Tibial nerve (tissue), 4 donors: ENCODE measurements around the gene IGFBP6. TPM values are rescaled to one million over a fixed set of nuclear protein-coding genes. Genes with fewer than 3 reads are reported as not detected.

Experiments
- DNase-seq, 2 donors: peaks; one replicate each; pipeline ENCODE4 v3.0.0-alpha.2; 2019; ENCODE audit warnings: low spot score in 2 of 2
- H3K27ac ChIP-seq, 4 donors: fragments of 200-600 bp; sonication (generic) in 3 of 4; one replicate each; pipeline ENCODE4 v1.5.1; 2017 to 2019; ENCODE audit warnings: mild to moderate bottlenecking in 1 of 4
- H3K27me3 ChIP-seq, 2 donors: fragments of 200-600 bp; sonication (generic) in 1 of 2; one replicate each; pipeline versions ENCODE4 v1.5.1 to v1.6.0; 2017 to 2019
- H3K36me3 ChIP-seq, 3 donors: fragments of 200-600 bp; sonication (generic); one replicate each; pipeline ENCODE4 v1.5.1; 2018 to 2019
- H3K4me1 ChIP-seq, 4 donors: fragments of 200-600 bp; sonication (generic) in 3 of 4; one replicate each; pipeline ENCODE4 v1.5.1; 2017 to 2019
- H3K4me3 ChIP-seq, 4 donors: fragments of 200-600 bp; sonication (generic) in 3 of 4; one replicate each; pipeline ENCODE4 v1.5.1; 2017 to 2019; ENCODE audit warnings: mild to moderate bottlenecking in 1 of 4, moderate library complexity in 1 of 4
- H3K9me3 ChIP-seq, 4 donors: fragments of 200-600 bp; sonication (generic) in 3 of 4; one replicate each; pipeline ENCODE4 v1.5.1; 2017 to 2019
- EP300 ChIP-seq, 2 donors: sonication (generic); formaldehyde crosslinking; IDR thresholded peaks; one replicate each; pipeline ENCODE4 v1.6.1; 2017; ENCODE audit warnings: antibody characterized with exemption in 2 of 2, mild to moderate bottlenecking in 1 of 2
- POLR2A ChIP-seq, 2 donors: fragments of 450-650 bp; IDR thresholded peaks; one replicate each; pipeline ENCODE4 v1.6.1; 2017; ENCODE audit warnings: antibody characterized with exemption in 2 of 2, mild to moderate bottlenecking in 2 of 2, moderate library complexity in 2 of 2
- WGBS, 2 donors: methylation state at CpG; one replicate each; pipeline ENCODE4 v1.1.5; 2018; 5-methylcytosine and 5-hydroxymethylcytosine counted together
- total RNA-seq, 4 donors: library from RNA; depleted of rRNA; stranded (reverse); fragments of >200 nt; gene quantifications; one replicate each; pipeline ENCODE4 v1.1.0, GENCODE V29; 2016
- TF ChIP-seq, protein P1 (sequence below), 5 experiments: fragments of 200-600 bp in 3 of 5; fragments of 450-650 bp in 2 of 5; sonication (generic) in 3 of 5; IDR thresholded peaks; one replicate each; pipeline ENCODE4 v1.5.1; 2016 to 2019; ENCODE audit warnings: antibody characterized with exemption in 5 of 5, mild to moderate bottlenecking in 3 of 5, moderate library complexity in 2 of 5

IGFBP6 gene
- total RNA-seq, 4 donors from 2014 or later = 1,043 to 8,473 (median 5,787) TPM

- peaks cover 4 to 79% (median 61%) of the 10 kb centered on the region in 4 donors for H3K4me1 ChIP-seq
- TF ChIP-seq EP300 (IDR thresholded peaks at IDR 0.05) (no peak), POLR2A (IDR thresholded peaks at IDR 0.05) (no peak)
- TF ChIP-seq, protein P1, sequence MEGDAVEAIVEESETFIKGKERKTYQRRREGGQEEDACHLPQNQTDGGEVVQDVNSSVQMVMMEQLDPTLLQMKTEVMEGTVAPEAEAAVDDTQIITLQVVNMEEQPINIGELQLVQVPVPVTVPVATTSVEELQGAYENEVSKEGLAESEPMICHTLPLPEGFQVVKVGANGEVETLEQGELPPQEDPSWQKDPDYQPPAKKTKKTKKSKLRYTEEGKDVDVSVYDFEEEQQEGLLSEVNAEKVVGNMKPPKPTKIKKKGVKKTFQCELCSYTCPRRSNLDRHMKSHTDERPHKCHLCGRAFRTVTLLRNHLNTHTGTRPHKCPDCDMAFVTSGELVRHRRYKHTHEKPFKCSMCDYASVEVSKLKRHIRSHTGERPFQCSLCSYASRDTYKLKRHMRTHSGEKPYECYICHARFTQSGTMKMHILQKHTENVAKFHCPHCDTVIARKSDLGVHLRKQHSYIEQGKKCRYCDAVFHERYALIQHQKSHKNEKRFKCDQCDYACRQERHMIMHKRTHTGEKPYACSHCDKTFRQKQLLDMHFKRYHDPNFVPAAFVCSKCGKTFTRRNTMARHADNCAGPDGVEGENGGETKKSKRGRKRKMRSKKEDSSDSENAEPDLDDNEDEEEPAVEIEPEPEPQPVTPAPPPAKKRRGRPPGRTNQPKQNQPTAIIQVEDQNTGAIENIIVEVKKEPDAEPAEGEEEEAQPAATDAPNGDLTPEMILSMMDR (IDR thresholded peaks at IDR 0.05) = no peak
- peaks cover 0 to 16% (median 4%) of the 10 kb centered on the region in 3 donors for H3K36me3 ChIP-seq
- H3K4me3 ChIP-seq = peak overlapping the region; percentile 54 to 89 (median 70)
- peak; percentile 13 to 15 for DNase-seq
- peak overlapping the region; percentile 94 to 100 (median 97) for H3K27ac ChIP-seq
- no peaks in the 10 kb centered on the region for H3K9me3 ChIP-seq
- WGBS, 2 donors = 35 to 43% methylated on average over 2 of the region's 2 CpGs
- no peaks in the 10 kb centered on the region for H3K27me3 ChIP-seq
These were observed 46.9 kb upstream of the IGFBP6 start for GRCh38 chr12:53050426-53051057.

DNA sequence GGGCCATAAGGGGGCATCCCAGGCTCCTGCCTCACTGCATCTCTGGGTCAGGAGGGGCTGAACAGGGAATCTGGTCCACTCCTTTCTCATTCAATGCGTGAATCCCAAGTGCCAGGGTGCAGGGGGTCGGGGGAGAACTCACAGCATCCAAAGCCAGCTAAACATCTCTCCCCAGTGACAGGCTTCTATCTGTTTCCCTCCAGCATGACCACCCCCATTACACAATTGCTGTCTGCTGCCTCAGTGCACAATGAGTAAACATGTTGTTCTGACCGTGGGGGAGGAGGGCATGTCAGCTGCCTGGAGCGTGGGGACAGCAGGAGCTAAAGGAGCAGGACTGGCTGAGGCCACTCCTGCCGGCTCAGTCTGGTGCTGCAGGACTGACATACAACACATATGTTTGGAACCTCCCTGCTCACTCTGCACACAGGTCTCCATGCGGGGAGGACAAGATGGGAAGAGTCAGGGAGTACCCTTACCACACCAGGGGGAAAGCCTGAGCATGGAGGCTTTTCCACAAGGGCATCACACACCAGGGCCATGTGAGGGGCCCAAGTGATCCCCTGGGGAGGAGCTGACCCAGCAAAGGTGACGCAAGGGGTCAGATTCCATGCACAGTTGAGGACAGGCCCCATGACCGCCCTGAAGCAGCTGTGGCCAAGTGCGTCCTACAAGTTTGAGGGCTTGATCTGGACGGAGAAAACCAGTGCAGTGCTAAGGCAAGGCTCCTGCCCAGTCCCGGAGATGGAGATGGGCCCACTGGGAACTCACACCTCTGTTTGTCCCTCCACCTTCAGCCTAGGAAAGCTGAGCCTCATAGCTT is 46.2 kb upstream of the IGFBP6 start:
- TF ChIP-seq POLR2A (IDR thresholded peaks at IDR 0.05) (peak; percentile 65 to 84), EP300 (IDR thresholded peaks at IDR 0.05) (peak; percentile 83 to 99)
- TF ChIP-seq, protein P1 (IDR thresholded peaks at IDR 0.05) = peak; percentile 26 to 83 (median 43)
- Histone ChIP-seq H3K4me3 (peak overlapping the region; percentile 54 to 89 (median 70)), H3K27me3 (no peaks in the 10 kb centered on the region), H3K36me3 (peaks cover 0 to 23% (median 5%) of the 10 kb centered on the region in 3 donors), H3K4me1 (peaks cover 4 to 79% (median 57%) of the 10 kb centered on the region in 4 donors), H3K27ac (peak overlapping the region; percentile 94 to 100 (median 97)), H3K9me3 (no peaks in the 10 kb centered on the region)
- peak; percentile 82 to 85 for DNase-seq
- WGBS, 2 donors = 9 to 14% methylated on average over 11 of the region's 11 CpGs

DNA sequence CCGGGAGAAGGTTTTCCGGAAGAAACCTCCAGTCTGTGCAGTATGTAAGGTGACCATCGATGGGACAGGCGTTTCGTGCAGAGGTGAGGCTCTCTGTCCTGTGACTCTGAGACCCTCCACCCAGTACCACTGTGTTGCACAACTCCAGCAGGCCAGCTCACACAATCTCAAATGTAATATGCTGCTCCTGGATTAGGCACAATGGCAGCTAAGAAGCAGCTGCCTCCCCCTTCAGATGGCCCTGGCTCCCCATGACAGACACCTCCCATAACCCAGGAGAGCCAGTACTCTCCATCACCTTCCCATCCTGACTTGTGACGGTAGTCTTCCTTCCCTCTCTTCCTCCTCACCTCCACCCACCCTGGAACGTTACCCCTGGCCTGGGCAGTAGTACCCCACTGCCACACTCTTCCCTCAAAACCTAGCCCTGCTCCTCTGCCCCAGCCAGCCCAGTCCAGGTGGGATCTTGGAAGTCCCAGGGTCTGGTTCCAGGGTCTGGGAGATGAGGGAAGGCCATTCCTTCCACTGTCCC is 45.5 kb upstream of the IGFBP6 start:
- no peaks in the 10 kb centered on the region for H3K9me3 ChIP-seq
- TF ChIP-seq, protein P1 (IDR thresholded peaks at IDR 0.05) = no peak
- TF ChIP-seq EP300 (IDR thresholded peaks at IDR 0.05) = no peak
- TF ChIP-seq POLR2A (IDR thresholded peaks at IDR 0.05) = no peak
- H3K4me3 ChIP-seq = peak overlapping the region; percentile 54 to 89 (median 70)
- H3K4me1 ChIP-seq = peaks cover 4 to 86% (median 57%) of the 10 kb centered on the region in 4 donors
- peaks cover 0 to 30% (median 5%) of the 10 kb centered on the region in 3 donors for H3K36me3 ChIP-seq
- DNase-seq = peak in 1 of 2 donors; percentile 12
- peak overlapping the region; percentile 94 to 100 (median 97) for H3K27ac ChIP-seq
- 36 to 53% methylated on average over 7 of the region's 7 CpGs for WGBS, 2 donors
- no peaks in the 10 kb centered on the region for H3K27me3 ChIP-seq

GRCh38 chr12:53052419-53053217 is 44.8 kb upstream of the IGFBP6 start:
- TF ChIP-seq, protein P1 (IDR thresholded peaks at IDR 0.05) = no peak
- TF ChIP-seq EP300 (IDR thresholded peaks at IDR 0.05) = peak in 1 of 2 donors; percentile 93
- peak; percentile 24 to 54 for TF ChIP-seq POLR2A (IDR thresholded peaks at IDR 0.05)
- DNase-seq = peak; percentile 91 to 94
- Histone ChIP-seq H3K4me3 (peak overlapping the region; percentile 54 to 89 (median 70)), H3K36me3 (peaks cover 0 to 37% (median 7%) of the 10 kb centered on the region in 3 donors), H3K9me3 (no peaks in the 10 kb centered on the region), H3K27me3 (no peaks in the 10 kb centered on the region), H3K4me1 (peaks cover 4 to 93% (median 57%) of the 10 kb centered on the region in 4 donors), H3K27ac (peak overlapping the region; percentile 94 to 100 (median 97))
- WGBS, 2 donors = 26 to 28% methylated on average over 8 to 11 of the region's 11 CpGs
